HL-60/S4 treated with retinoic acid at 250 ng/mL for 4 days and 3 days (cell line): Measurements from ENCODE around the gene AVPI1.

ENCODE experiments used
- in situ Hi-C: fragments of 300-500 bp; cut with MboI; formaldehyde crosslinking; loops from 2 replicates; pipeline ENCODE4 v1.7.0; 2022; ENCODE audit warnings: low sequenced_read_pairs

AVPI1 gene, protein sequence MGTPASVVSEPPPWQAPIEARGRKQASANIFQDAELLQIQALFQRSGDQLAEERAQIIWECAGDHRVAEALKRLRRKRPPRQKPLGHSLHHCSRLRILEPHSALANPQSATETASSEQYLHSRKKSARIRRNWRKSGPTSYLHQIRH

DNA sequence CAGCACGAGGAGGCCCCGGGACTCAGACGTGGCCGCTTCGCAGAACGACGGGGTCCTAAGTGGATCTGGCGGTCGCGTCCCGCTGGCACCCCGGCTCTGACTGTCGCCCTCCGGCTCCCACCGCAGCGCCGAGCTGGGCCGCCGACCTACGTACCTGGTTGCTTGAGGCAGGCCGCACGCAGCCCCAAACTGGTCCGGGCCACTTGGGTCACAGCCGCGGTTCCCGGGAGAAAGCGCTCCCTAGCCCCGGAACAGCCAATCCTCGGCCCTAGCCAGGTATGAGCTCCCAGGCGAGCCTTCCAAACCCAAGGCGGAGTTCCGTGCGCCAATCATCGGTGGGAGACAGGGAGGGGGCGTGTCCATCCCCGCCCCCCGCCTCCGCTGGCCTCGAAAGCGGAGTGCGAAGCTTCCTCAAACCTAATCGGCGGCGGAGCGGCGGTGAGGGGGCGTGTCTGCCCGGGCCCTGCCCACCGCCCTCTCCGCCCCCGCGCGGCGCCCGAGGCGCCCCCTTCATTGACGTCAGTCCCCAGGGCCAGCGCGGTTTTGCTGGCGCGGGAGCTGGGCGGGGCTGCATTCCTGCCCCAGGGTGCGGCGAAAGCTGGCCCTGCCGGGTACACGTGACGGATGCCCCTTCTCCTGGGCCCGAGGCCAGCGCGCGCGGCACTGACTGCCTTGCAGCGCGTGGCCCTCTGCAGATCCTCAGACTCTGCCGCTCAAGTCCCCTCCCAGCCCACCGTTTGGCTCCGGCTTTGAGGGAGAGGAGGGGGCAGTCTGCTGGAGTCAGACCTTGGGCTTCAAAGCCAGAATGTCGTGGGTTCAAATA lies at the start of gene AVPI1:
TSS of gene AVPI1 (minus strand) at position 280 of the 823 bp plus-strand sequence. CDS start 7,336 bp downstream, outside the sequence.
- in situ Hi-C loops, result no loop called here

DNA sequence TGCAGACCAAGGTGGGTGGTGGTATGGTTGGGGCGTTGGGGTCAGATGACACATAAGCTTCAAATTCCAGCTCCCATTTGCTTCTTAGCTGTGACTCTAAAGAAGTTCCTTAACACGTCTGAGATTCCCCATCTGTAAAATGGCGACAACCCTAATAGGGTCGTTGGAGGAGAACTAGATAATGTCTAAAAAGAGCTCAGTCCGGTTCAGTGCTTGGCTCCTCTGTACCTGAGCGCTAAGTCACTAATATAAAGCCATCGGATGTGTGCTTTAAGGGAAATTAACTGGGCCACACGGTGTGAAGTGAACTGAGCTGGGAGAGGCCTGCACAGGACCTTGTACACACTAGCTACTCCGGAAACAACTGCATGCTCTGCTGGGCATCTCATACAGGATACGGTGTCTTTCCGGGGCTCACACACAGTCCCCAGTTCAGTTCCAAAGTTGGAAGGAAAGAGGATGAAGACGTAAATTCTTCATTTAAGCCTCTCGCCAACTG lies 49.4 kb upstream of the AVPI1 start:
- in situ Hi-C loops, result no loop called here

DNA sequence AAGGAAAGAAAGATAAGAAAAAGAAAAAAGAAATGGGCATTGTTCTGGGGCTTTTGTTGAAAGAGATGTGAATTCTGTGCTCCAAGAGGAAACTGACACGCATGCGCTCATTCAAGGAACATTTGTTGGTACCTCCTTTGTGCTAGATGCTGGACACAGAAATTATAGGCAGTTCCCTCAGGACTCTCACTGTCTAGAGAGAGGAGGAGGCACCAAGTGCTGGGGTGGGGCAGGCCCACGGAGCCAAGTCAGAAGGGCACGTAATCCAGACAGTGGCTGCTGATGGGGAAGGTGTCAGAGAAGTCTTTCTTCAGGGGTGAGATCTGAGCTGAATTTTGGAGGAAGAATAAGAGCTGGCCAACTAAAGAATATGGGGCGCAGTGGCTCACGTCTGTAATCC lies 47.0 kb upstream of the AVPI1 start:
- in situ Hi-C loops, result no loop called here

DNA sequence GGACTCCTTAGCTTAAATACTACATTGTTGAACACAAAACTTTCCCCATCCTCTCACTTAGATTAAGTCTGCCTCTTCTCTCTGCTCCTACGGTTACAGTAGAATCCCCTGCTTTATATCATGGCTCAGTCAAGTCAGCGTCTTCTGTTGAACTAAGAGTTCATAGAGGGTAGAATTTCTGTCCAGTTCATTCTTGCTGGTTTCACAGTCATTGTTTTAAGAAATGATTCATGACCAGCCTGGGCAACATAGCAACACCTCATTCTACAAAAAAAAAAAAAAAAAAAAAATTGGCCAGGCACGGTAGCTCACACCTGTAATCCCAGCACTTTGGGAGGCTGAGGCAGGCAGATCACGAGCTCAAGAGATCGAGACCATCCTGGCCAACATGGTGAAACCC lies 46.2 kb upstream of the AVPI1 start:
- in situ Hi-C loops, result no loop called here

DNA sequence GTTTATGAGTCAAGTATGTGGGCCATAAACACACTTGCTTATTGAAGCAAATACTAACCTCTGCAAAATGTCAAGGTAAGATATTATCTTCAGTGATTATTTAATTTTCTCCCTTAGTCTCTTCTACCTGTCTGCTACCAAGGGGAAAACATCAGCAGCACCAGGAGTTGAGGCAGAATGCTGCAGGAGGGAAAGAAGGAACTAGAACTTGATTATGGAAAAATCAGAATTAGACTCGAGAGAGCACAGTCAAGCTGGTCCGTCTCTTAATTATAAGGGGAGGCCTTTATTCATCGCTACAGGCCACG lies 45.0 kb upstream of the AVPI1 start:
- in situ Hi-C loops, result no loop called here

DNA sequence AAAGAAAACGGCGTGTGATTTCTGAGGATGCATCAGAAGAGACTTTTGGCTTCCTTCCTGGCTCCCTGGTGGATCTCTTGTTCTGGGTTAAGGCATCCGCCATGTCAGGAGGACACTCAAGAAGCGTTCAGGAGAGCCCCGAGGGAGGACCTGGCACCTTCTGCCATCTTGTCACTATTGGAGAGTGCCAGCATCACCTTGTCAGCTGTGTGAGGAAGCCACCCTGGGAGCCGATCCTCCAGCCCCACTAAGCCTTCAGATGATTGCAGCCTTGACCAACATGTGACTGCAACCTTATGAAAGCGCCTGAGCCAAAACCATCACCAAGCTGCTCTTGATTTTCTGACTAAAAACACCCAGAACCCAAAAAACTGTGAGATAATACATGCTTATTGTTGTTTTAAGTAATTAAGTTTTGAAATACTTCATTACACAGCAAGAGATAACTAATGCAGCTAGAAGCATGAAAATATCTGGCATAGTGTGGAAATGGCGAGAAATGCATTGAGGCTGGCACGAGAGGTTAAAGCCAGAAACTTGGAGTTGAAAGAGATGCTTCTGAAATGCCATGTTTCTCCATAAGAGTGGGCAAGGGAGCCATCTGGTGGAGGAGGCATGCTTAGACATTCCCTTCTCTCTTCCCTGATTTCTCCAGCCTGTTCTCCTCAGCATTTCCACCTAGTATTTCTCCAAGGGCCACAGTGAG lies 44.5 kb upstream of the AVPI1 start:
- in situ Hi-C loops, result no loop called here

DNA sequence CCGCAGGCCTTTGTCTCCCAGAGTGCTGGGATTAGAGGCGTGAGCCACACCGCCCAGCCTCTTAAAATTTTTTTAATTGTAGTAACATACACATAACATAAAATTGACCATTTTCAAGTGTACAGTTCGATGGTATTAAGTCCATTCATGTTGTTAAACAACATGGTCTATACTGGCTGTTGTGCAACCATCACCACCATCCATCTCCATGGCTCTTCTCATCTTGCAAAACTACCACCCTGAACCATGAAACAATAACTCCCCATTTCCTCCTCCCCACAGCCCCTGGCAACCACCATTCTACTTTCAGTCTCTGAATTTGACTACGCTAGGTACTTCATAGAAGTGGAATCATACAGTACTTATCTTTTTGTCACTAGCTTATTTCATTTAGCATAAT lies 42.0 kb upstream of the AVPI1 start:
- in situ Hi-C loops, result no loop called here

DNA sequence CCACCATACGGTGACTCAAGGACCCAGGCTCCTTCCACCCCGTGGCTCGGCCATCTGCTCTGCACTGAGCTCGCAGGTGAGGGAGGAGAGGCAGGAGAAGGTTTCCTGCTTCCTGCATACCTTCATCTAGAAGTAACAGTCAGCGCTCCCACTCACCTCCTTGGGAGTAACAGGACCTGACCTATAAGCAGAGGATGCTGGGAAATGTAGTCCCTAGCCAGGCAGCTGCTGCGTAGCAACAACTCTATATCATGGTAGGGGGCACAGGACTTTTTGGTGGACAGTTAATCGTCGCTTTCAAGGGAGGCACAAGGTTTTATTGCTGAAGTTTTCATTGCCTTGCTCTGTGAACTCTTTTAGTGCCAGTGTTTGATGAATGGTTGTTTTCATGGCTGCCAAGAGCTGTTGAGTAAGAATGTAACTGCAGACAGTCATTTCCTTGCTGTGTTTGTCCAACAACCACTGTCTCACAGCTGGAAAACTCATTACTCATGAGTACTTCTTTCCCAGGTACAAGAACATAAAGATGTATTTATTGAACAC lies 39.7 kb upstream of the AVPI1 start:
- in situ Hi-C loops, result no loop called here

DNA sequence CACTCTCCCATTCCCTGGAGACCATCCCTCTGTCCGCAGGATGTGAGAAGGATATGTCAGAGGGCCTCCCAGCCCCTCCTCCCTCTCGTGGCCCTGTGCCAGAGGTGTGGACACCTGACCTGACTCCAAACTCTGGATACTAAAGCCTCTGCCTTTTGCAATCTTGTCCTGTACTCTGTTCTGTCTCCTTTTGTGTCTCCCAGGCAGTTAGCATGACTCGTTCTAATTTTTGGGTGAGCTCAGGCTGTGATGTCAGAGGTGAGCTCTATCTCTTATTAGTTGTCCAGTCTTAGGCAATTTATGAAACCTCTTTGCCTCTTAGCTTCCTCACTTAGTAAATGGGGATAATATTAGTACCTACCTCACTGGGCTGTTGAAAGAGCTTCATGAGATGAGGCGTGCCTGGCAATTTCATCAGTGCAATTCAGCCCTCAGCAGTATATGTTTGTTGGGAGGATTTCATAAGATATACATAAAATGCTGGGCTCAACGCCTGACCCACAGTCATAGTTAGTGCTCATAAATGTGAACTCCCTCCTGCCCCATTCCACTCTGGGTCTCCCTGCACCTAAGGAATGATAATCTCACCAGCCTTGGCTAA lies 37.4 kb upstream of the AVPI1 start:
- in situ Hi-C loops, result no loop called here

DNA sequence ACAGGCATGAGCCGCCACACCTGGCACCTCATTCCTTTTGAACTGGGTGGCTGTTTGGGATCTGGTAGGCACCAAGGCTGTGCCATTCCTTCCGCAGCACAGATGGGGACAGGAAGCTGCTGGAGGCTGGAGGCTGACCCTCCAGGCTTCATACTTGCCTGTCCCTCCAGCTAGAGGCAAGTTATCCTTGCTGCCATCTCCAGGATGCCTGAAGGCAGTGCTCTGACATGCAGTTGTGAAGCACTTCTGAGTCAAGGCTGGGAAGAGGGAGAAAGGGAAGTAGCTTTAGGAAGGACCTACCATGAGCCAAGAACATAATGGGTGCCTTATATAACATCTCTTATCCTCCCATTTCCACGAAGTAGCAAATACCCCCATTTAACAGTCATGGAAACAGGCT lies 36.0 kb upstream of the AVPI1 start:
- in situ Hi-C loops, result no loop called here

DNA sequence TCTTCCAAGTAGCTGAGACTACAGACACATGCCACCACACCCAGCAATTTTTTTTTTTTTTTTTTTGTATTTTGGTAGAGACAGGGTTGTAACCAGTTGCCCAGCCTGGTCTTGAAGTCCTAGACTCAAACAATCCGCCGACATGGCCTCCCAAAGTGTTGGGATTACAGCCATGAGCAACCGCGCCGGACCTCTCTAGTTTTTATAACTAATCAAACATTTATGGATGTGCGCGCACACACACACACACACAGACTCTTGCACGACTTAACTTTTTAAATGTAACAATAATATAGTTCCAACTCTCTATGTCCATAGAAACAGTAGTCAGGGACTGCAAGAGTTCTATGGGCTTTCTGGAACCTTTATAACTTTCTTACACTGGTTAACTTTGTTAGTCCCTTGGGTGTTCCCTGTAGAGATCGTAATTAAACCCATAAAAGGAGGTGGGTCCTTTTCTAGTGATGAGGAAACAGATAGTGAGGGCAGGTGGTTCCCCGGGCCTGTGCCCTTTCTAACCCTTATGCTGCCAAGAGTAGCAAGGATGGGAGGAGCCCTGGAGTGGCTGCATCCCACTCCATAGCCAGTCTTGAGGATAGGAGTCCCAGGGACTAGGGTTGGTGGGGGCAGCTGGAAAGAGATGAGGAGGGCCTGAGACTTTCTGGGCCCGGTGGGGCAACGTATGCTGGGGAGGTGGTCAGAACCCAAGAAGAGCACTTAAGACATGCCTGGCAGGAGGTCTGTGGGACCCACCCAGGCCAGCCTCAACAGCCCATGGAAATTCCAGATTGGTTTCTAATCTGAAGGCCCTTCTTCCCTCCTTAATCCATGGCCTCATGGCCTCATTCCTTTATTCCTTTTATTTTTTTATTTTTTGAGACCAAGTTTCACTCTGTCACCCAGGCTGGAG lies 35.1 kb upstream of the AVPI1 start:
- in situ Hi-C loops, result no loop called here

DNA sequence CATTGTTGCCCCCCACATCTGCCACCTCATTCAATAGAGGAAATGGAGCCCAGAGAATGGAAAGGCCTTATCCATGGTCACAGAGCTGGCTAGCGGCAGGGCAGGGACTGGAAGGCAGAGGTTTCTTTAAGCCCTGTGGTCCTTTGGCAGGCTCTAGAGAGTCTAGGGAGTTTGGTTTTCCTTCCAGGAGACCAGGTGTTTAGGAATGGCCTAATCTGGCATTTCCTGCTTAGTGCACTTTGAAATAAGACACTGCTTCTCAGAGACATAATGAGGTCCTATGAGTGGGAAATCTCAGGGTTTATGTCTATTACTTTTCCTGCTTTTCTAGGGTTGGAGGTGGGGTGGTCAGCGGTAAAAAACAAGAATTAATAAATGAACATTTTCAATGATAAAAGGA lies 32.6 kb upstream of the AVPI1 start:
- in situ Hi-C loops, result no loop called here

DNA sequence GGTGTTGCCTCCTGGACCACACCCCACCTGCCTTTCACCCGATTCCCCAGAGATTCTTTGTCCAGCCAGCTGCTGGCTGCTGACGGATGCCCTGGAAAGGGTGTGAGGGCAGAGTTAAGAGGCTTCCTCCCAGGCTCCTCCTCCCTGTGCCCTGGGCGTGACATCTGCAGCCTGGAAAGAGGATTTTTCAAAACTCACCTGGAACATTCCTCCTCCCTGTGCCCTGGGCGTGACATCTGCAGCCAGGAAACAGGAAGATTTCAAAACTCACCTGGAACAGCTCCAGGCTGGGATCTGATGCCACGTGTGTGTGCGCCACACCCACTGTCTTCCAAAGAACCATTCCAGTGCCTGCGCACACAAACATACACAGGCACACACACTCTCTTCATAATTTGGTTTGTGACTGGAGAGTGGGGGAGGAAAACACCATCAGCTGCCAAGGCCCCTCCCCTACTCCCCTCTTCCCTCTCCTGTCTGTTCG lies 31.7 kb upstream of the AVPI1 start:
- in situ Hi-C loops, result no loop called here

DNA sequence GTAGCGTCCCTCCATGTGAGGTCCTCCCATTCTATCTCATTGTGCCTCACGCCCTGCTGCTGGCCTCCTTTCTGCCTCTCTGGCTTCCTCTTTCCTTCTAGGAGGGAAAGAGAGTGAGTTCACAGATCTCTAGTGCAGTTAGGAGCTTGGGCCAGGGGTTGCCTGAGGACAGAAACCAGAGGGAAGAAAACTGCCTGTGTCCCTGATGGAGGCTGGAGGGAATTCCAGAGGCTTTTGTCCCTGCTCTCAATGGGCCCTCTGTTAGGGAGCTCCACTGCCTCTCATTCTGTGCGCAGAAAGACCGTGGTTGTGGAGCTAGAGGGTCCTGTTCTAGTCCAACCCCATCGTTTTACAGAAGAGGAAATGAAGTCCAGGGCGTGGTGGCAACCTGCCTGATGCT lies 31.1 kb upstream of the AVPI1 start:
- in situ Hi-C loops, result no loop called here

DNA sequence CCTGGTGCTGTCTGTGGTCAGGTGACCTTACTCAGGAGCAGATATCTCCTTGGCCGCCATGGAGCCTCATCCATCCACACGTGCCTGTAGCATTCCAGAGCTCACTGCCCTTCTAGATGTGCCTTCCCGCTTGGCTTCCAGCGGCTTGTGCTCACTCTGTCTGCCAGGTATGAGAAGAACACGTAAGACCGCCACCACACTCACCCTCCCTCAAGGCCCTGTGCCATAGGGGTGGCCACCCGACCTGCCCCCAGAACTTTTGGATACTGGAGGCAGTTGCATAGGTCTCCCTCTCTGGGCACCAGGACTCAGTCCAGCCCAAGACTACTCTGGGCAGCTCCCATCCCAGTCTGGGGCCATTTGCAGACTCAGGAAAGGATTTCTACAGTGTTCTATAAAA lies 30.6 kb upstream of the AVPI1 start:
- in situ Hi-C loops, result no loop called here

DNA sequence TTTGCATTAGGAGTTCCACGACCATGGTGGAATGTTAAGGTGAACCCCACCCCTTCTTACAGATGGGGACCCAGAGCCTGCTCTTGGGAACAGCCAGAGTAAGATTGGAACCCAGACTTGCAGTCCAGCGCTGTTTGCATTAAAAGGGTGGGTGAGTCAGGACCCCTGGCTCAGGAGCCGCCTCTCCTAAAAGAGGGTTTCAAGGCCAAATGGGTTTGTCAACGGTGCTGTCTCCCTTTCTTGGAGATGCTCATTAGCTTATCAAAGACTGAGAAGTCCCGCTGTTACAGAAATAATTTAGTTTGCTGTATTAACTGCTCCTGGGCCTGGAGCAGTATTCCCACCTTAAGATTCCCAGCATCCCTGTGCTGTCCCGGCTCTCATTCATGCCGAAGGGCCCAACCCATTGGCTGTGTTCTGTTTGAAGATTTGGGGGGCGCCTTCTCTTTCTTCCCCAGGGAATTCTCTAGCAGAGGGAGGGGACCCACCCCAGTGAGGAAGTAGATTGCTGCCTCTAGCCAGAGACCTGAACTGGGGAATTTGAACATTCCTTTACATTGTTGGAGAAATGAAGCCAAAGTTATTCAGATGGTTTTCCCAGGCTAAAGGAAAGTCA lies 28.3 kb upstream of the AVPI1 start:
- in situ Hi-C loops, result no loop called here

DNA sequence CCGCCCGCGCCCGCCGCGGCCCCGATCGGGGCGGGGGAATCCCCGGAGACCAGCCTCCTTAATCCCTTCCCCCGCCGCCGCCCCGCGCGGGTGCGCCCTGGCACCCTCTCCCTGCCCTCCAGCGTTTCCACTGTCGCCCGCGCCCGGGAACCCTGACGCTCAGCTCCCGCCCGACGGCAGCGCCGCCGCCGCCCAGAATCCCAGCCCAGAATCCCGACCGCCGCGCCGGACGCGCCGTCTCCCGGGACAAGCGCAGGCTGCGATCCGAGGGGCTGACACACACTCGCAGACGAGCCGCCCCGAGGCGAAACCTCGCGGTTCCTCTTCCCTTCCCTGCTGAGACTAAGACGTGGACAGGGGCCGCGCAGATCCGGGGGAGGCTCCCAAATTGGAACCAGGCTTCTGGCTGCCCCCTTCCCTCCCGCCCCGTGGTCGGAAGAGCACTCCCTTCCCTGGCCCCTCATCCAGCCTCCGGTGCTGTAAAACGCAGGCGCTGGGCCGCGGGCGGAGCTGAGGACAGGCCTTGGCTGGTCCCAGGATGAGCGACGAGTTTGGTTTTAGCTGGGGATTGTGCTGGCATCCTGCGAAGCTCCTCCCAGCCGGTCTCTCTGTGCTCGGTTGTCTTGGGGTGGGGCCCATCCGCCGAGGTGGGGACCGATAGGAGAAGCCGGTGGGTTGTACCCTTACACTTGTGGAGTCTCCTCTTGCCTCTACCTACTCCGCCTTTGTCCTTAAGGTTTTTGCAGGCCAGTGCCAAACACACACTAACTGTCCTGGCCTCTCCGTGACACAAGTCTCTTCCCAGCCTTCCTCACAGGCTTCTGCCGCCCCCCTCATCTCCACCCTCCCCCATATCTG lies 27.6 kb upstream of the AVPI1 start:
- in situ Hi-C loops, result no loop called here

DNA sequence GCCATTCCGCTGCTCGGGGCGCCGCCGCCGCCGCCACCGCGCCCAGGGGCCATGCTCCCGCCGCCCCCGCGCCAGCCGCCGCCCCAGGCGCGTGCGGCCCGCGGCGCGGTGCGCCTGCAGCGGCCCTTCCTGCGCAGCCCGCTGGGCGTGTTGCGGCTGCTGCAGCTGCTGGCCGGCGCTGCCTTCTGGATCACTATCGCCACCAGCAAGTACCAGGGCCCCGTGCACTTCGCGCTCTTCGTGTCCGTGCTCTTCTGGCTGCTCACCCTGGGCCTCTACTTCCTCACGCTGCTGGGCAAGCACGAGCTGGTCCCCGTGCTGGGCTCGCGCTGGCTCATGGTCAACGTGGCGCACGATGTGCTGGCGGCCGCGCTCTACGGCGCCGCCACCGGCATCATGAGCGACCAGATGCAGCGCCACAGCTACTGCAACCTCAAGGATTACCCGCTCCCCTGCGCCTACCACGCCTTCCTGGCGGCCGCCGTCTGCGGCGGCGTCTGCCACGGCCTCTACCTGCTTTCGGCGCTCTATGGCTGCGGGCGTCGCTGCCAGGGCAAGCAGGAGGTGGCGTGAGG lies 26.9 kb upstream of the AVPI1 start:
- in situ Hi-C loops, result no loop called here
